GM12875 (cell line): Measurements from ENCODE around the gene PDE1C.

Experiments
- H3K4me3 ChIP-seq: one replicate; pipeline ENCODE4 v1.5.1; 2011; ENCODE audit warnings: low read depth, low read length, control low read depth
- CTCF ChIP-seq: IDR thresholded peaks from 2 replicates; pipeline ENCODE4 v1.5.1; 2011; ENCODE audit warnings: low read depth, mild to moderate bottlenecking, control low read depth, inconsistent platforms, low read length, moderate library complexity, borderline replicate concordance; ENCODE audit not compliant: insufficient read depth

PDE1C gene

GRCh38 chr7:31922848-31923247 lies 147.4 kb downstream of the PDE1C start:
- no peak overlapping the region for H3K4me3 ChIP-seq
- no peak for TF ChIP-seq CTCF

GRCh38 chr7:31921047-31921446 lies 149.2 kb downstream of the PDE1C start:
- no peak for TF ChIP-seq CTCF

GRCh38 chr7:31919678-31920369 lies 150.4 kb downstream of the PDE1C start:
- no peak for TF ChIP-seq CTCF
- no peak overlapping the region for H3K4me3 ChIP-seq

More at GRCh38 chr7:31921047-31921446, 149.2 kb downstream of the PDE1C start:
- no peak overlapping the region for H3K4me3 ChIP-seq

GRCh38 chr7:31918706-31919393 lies 151.4 kb downstream of the PDE1C start:
- TF ChIP-seq CTCF, result no peak
- H3K4me3 ChIP-seq, result no peak overlapping the region

GRCh38 chr7:31917256-31917655 lies 153.0 kb downstream of the PDE1C start:
- H3K4me3 ChIP-seq, result no peak overlapping the region
- TF ChIP-seq CTCF, result no peak

- no peak overlapping the region for H3K4me3 ChIP-seq
- TF ChIP-seq CTCF, result no peak
Measured at GRCh38 chr7:31910191-31910590, 160.0 kb downstream of the PDE1C start.

GRCh38 chr7:31906479-31907171 lies 163.6 kb downstream of the PDE1C start:
- TF ChIP-seq CTCF, result no peak
- no peak overlapping the region for H3K4me3 ChIP-seq
